ENCODE data around the gene PPFIBP2. TPM values are rescaled to one million over a fixed set of nuclear protein-coding genes. Genes with fewer than 3 reads are reported as not detected.

PPFIBP2 gene
- total and polyA plus RNA-seq, 10 of the 15 experiments (the other 5 are each of a cell fraction or from before 2014, with no cell fraction given) = 17.3 to 56.3 (median 39.2) TPM

DNA sequence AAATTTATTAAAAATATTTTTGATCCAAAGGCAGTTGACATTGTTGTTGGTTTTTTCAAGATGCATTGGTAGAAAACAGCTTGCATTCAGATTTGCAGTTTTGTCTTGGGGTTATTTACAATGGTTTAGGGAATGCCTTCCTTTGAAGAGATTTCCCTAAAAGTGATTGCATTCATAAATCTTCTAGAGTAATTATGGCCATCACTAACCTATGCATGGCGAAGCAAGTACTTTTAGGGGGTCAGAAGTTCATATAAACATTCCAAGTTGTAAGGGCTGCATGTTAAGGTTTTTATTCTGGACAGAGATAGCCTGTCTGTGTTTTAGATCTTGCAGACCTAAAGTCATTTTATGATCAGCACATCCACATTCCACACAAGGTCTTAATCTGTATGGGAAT, 53.5 kb downstream of the PPFIBP2 start:
- FAIRE-seq (no peak), DNase-seq (ENCODE audit: low read depth, low spot score) (no peak), ATAC-seq (no peak)
- RAD21 ChIA-PET (ENCODE audit: unreplicated experiment) = no interaction called here
- TF ChIP-seq NR2F1 (conservative IDR thresholded peaks at IDR 0.05) (no peak), GABPA (IDR thresholded peaks at IDR 0.05; ENCODE audit: low read depth) (no peak), STAT1 (conservative IDR thresholded peaks at IDR 0.05) (no peak), PAX5 (IDR thresholded peaks at IDR 0.05; ENCODE audit: borderline replicate concordance, low read depth, low read length) (no peak), ATF7 (IDR thresholded peaks at IDR 0.05; ENCODE audit: low read depth) (no peak), POU2F2 (IDR thresholded peaks at IDR 0.05; ENCODE audit: borderline replicate concordance, low read depth, low read length) (no peak)
- H3K27me3 ChIP-seq (replicated peaks in 1 of 2; ENCODE audit: control insufficient read depth in 2 of 2, insufficient read depth in 2 of 2, low read length in 1 of 2) = no peaks in the 10 kb centered on the region
- H4K20me1 ChIP-seq (ENCODE audit: control insufficient read depth, insufficient read depth) = no peaks in the 10 kb centered on the region; the same call in 1 of the 2 replicates
- no peak overlapping the region for H3K4me3 ChIP-seq
- H3K4me1 ChIP-seq (ENCODE audit: control insufficient read depth, insufficient read depth, low read length) = no peaks in the 10 kb centered on the region; the same call in none of the 2 replicates
- H3K4me2 ChIP-seq (ENCODE audit: control insufficient read depth, insufficient read depth) = no peak overlapping the region
- BruUV-seq (replicated peaks) = no TSS peak
- SMC1A ChIA-PET (ENCODE audit: uncharacterized antibody, unreplicated experiment) = no interaction called here
- H3K9ac ChIP-seq (ENCODE audit: control insufficient read depth, insufficient read depth, low read length) = no peak overlapping the region
- intact Hi-C loops (cut with micrococcal nuclease; ENCODE audit: unreplicated experiment) (no loop called here), in situ Hi-C loops (cut with MboI) (no loop called here)
- no peaks in the 10 kb centered on the region; the same call in 2 of the 3 replicates for H3K9me3 ChIP-seq (replicated peaks; ENCODE audit: control insufficient read depth, insufficient read depth, low read length)
- 93% methylated on average over 1 of the region's 1 CpG for WGBS (ENCODE audit: insufficient coverage, insufficient replicate concordance, low lambda C conversion rate, missing lambda C conversion rate)
- H3K79me2 ChIP-seq (ENCODE audit: control insufficient read depth, insufficient read depth, low read length) = peaks cover 7% of the 10 kb centered on the region
- POLR2A ChIA-PET = no interaction called here
- CTCF ChIA-PET = no interaction called here
- no peak overlapping the region for H3K27ac ChIP-seq (ENCODE audit: control insufficient read depth, insufficient read depth)
- no peak overlapping the region for H2AFZ ChIP-seq (ENCODE audit: control insufficient read depth, low read depth, low read length)
- peaks cover 14 to 31% of the 10 kb centered on the region in 2 experiments for H3K36me3 ChIP-seq (ENCODE audit: control insufficient read depth in 2 of 2, insufficient read depth in 2 of 2, low read length in 1 of 2)

DNA sequence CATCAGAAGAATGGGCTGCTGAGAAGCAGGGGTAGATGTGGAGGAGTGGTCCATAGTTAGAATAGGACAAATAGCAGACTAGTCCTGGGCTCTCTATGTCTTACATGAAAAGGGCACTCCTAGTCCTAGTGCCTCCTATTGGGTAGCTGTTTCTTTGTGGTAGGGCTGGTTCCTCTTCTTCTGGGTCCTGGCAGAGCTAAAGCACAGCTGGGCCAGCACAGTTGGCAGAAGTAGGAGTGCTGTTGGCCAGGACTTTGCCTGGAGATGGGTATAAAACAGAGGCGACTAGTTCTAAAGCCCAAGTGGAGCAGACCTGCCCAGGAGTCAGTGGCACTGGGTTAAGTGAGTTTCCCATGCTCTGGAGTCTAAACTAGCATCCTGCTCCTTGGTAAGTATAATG, 55.2 kb downstream of the PPFIBP2 start:
- H3K4me3 ChIP-seq = no peak overlapping the region
- H3K27me3 ChIP-seq (replicated peaks in 1 of 2; ENCODE audit: control insufficient read depth in 2 of 2, insufficient read depth in 2 of 2, low read length in 1 of 2) = no peaks in the 10 kb centered on the region
- SMC1A ChIA-PET (ENCODE audit: uncharacterized antibody, unreplicated experiment) = interaction anchor here (0.6 to 4.0 kb wide), 2 partner anchors 9 to 35 kb away, joined by 3 to 27 read pairs; no protein-coding TSS in a partner anchor
- H3K4me2 ChIP-seq (ENCODE audit: control insufficient read depth, insufficient read depth) = no peak overlapping the region
- ATAC-seq (no peak), DNase-seq (ENCODE audit: low read depth, low spot score) (no peak), FAIRE-seq (no peak)
- no peak overlapping the region for H3K9ac ChIP-seq (ENCODE audit: control insufficient read depth, insufficient read depth, low read length)
- no peak overlapping the region for H2AFZ ChIP-seq (ENCODE audit: control insufficient read depth, low read depth, low read length)
- CTCF ChIA-PET = interaction anchor here (1.2 kb wide), 1 partner anchor 14 kb away, joined by 3 read pairs; no protein-coding TSS in a partner anchor
- POLR2A ChIA-PET = no interaction called here
- H3K9me3 ChIP-seq (replicated peaks; ENCODE audit: control insufficient read depth, insufficient read depth, low read length) = no peaks in the 10 kb centered on the region; the same call in 2 of the 3 replicates
- no peak overlapping the region for H3K27ac ChIP-seq (ENCODE audit: control insufficient read depth, insufficient read depth)
- WGBS (ENCODE audit: insufficient coverage, insufficient replicate concordance, low lambda C conversion rate, missing lambda C conversion rate) = 44% methylated on average over 1 of the region's 1 CpG
- no TSS peak for BruUV-seq (replicated peaks)
- intact Hi-C loops (cut with micrococcal nuclease; ENCODE audit: unreplicated experiment) = no loop called here
- RAD21 ChIA-PET (ENCODE audit: unreplicated experiment) = interaction anchor here (1.0 kb wide), 1 partner anchor 97 kb away, joined by 3 read pairs; no protein-coding TSS in a partner anchor
- in situ Hi-C loops (cut with MboI) = no loop called here
- no peaks in the 10 kb centered on the region; the same call in 1 of the 2 replicates for H4K20me1 ChIP-seq (ENCODE audit: control insufficient read depth, insufficient read depth)
- H3K36me3 ChIP-seq (ENCODE audit: control insufficient read depth in 2 of 2, insufficient read depth in 2 of 2, low read length in 1 of 2) = peaks cover 12 to 32% of the 10 kb centered on the region in 2 experiments
- no peaks in the 10 kb centered on the region; the same call in 1 of the 2 replicates for H3K79me2 ChIP-seq (ENCODE audit: control insufficient read depth, insufficient read depth, low read length)
- no peaks in the 10 kb centered on the region; the same call in none of the 2 replicates for H3K4me1 ChIP-seq (ENCODE audit: control insufficient read depth, insufficient read depth, low read length)
- TF ChIP-seq ZBED1 (IDR thresholded peaks at IDR 0.05; ENCODE audit: borderline replicate concordance) (no peak), WRNIP1 (IDR thresholded peaks at IDR 0.05; ENCODE audit: borderline replicate concordance, low read depth, low read length) (no peak), FOXM1 (IDR thresholded peaks at IDR 0.05; ENCODE audit: low read depth, low read length) (no peak), GATAD2B (conservative IDR thresholded peaks at IDR 0.05; ENCODE audit: low read depth) (no peak), SREBF2 (IDR thresholded peaks at IDR 0.05; ENCODE audit: low read length) (no peak), SP1 (IDR thresholded peaks at IDR 0.05; ENCODE audit: low read depth, low read length) (no peak), BHLHE40 (IDR thresholded peaks at IDR 0.05; ENCODE audit: borderline replicate concordance in 1 of 2, low read depth in 2 of 2, low read length in 1 of 2) (no peak)
- TF ChIP-seq, protein P1, sequence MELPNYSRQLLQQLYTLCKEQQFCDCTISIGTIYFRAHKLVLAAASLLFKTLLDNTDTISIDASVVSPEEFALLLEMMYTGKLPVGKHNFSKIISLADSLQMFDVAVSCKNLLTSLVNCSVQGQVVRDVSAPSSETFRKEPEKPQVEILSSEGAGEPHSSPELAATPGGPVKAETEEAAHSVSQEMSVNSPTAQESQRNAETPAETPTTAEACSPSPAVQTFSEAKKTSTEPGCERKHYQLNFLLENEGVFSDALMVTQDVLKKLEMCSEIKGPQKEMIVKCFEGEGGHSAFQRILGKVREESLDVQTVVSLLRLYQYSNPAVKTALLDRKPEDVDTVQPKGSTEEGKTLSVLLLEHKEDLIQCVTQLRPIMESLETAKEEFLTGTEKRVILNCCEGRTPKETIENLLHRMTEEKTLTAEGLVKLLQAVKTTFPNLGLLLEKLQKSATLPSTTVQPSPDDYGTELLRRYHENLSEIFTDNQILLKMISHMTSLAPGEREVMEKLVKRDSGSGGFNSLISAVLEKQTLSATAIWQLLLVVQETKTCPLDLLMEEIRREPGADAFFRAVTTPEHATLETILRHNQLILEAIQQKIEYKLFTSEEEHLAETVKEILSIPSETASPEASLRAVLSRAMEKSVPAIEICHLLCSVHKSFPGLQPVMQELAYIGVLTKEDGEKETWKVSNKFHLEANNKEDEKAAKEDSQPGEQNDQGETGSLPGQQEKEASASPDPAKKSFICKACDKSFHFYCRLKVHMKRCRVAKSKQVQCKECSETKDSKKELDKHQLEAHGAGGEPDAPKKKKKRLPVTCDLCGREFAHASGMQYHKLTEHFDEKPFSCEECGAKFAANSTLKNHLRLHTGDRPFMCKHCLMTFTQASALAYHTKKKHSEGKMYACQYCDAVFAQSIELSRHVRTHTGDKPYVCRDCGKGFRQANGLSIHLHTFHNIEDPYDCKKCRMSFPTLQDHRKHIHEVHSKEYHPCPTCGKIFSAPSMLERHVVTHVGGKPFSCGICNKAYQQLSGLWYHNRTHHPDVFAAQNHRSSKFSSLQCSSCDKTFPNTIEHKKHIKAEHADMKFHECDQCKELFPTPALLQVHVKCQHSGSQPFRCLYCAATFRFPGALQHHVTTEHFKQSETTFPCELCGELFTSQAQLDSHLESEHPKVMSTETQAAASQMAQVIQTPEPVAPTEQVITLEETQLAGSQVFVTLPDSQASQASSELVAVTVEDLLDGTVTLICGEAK (IDR thresholded peaks at IDR 0.05; ENCODE audit: borderline replicate concordance) = no peak

Data from GM12878 (cell line).